ENCODE data around the gene NDUFB4. TPM values are rescaled to one million over a fixed set of nuclear protein-coding genes. Genes with fewer than 3 reads are reported as not detected.

The NDUFB4 gene
- total and polyA plus RNA-seq, 9 of the 15 experiments (the other 6 are each of a cell fraction or from before 2014, with no cell fraction given) = 124 to 670 (median 227) TPM

DNA sequence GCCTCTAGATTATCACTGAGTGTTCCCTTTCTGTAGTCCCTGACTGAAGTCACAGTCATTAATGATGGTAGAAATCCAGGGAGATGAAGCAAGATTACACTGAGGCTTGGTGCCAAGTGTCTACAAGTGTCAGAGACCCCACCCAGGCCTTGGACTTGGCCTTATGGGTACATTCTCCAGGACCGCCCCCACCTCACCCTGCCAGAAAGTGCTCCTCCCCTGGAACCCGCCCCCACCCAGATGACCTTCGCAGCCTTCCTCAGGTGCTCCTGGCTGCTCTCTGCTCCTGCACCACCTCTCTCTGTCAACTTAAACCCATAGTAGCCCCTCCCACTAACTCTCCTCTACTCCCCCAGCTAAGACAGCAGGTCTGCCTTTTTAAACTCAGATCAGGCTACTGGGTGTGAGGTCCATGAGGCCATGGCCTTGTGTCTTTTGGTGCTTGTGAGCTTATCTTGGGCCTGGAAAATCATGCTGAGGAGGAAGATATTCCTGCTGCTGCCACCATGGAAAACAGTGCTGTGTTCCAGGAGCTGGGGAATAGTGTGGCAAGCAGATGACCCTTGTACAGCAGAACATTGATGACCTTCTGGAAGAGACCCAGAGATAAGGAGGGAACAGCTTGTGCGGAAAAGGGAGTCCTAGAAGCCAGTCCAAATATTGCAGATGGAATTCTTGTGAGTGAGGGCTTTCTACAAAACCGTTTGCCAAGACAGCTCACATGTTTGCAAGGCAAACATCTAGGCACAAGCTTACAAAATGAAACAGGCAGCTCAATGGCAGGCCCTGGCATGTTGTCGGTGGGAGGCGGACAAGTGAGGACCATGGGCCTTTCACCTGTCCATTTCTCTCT, 40.3 kb upstream of the NDUFB4 start:
- H3K27ac ChIP-seq (ENCODE audit: extremely low read depth, low read depth, low read length) = no peak overlapping the region
- H3K4me2 ChIP-seq (ENCODE audit: insufficient read depth, low read length) = no peak overlapping the region
- ATAC-seq = no peak
- peaks cover 0 to 4% of the 10 kb centered on the region in 2 experiments; a peak in 2 of 5 replicates for H3K4me1 ChIP-seq (replicated peaks in 1 of 2; ENCODE audit: control insufficient read depth in 2 of 2, insufficient read depth in 2 of 2, low read length in 2 of 2)
- H3K27me3 ChIP-seq (ENCODE audit: control insufficient read depth in 2 of 2, insufficient read depth in 2 of 2, low read length in 2 of 2) = no peaks in the 10 kb centered on the region; a peak in 1 of 5 replicates
- in situ Hi-C loops (cut with MboI) = loop anchor here (10.0 kb wide), 1 partner anchor 101 kb away; the partner anchor contains the start of gene FSTL1
- H3K36me3 ChIP-seq (ENCODE audit: control insufficient read depth, insufficient read depth, low read length) = no peaks in the 10 kb centered on the region
- H3K9me1 ChIP-seq (ENCODE audit: control insufficient read depth, insufficient read depth, low read length) = no peaks in the 10 kb centered on the region
- no peak for DNase-seq (ENCODE audit: extremely low read depth in 1 of 4, low spot score in 3 of 4)
- ChIA-PET CTCF (ENCODE audit: low intra/inter-chr PET ratio) (interaction anchor here (0.5 kb wide), 1 partner anchor 287 kb away, joined by 3 read pairs; no protein-coding TSS in a partner anchor), POLR2A (interaction anchor here (0.6 kb wide), 1 partner anchor 84 kb away, joined by 3 read pairs; no protein-coding TSS in a partner anchor)
- FAIRE-seq = no peak
- no peaks in the 10 kb centered on the region for H3K9me3 ChIP-seq (replicated peaks; ENCODE audit: control insufficient read depth, insufficient read depth, low read depth, low read length)
- no peak overlapping the region for H2AFZ ChIP-seq (ENCODE audit: low read depth, low read length)
- H3K79me2 ChIP-seq (ENCODE audit: control insufficient read depth, insufficient read depth, low read length) = no peaks in the 10 kb centered on the region
- H4K20me1 ChIP-seq (replicated peaks; ENCODE audit: control insufficient read depth, insufficient read depth, low read length) = no peaks in the 10 kb centered on the region
- intact Hi-C loops (cut with micrococcal nuclease) = loop anchor here (10.0 kb wide), 1 partner anchor 461 kb away; the partner anchor contains the start of gene GSK3B
- no peak overlapping the region for H3K4me3 ChIP-seq
- 30% methylated on average over 7 of the region's 7 CpGs for WGBS (ENCODE audit: insufficient coverage, low coverage, missing lambda C conversion rate)
- no peak overlapping the region for H3K9ac ChIP-seq (ENCODE audit: insufficient read depth in 1 of 2, low read depth in 2 of 2, low read length in 2 of 2)
- no TSS peak for BruUV-seq (replicated peaks)
- TF ChIP-seq, protein P1, sequence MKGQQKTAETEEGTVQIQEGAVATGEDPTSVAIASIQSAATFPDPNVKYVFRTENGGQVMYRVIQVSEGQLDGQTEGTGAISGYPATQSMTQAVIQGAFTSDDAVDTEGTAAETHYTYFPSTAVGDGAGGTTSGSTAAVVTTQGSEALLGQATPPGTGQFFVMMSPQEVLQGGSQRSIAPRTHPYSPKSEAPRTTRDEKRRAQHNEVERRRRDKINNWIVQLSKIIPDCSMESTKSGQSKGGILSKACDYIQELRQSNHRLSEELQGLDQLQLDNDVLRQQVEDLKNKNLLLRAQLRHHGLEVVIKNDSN (CRISPR knock-in tag; IDR thresholded peaks at IDR 0.05) = no peak
- TF ChIP-seq MCM5 (IDR thresholded peaks at IDR 0.05; ENCODE audit: low read depth) = no peak
- TF ChIP-seq, protein P2, sequence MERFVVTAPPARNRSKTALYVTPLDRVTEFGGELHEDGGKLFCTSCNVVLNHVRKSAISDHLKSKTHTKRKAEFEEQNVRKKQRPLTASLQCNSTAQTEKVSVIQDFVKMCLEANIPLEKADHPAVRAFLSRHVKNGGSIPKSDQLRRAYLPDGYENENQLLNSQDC (CRISPR knock-in tag; IDR thresholded peaks at IDR 0.05) = no peak
- no peak for TF ChIP-seq HOXB6 (CRISPR knock-in tag; IDR thresholded peaks at IDR 0.05; ENCODE audit: borderline replicate concordance)
- no peak for TF ChIP-seq FOSL1 (tag; conservative IDR thresholded peaks at IDR 0.05)
- no peak for TF ChIP-seq SRF (CRISPR knock-in tag; IDR thresholded peaks at IDR 0.05)
- no peak for TF ChIP-seq FOXA1 (IDR thresholded peaks at IDR 0.05; ENCODE audit: borderline replicate concordance)
- TF ChIP-seq, protein P3, sequence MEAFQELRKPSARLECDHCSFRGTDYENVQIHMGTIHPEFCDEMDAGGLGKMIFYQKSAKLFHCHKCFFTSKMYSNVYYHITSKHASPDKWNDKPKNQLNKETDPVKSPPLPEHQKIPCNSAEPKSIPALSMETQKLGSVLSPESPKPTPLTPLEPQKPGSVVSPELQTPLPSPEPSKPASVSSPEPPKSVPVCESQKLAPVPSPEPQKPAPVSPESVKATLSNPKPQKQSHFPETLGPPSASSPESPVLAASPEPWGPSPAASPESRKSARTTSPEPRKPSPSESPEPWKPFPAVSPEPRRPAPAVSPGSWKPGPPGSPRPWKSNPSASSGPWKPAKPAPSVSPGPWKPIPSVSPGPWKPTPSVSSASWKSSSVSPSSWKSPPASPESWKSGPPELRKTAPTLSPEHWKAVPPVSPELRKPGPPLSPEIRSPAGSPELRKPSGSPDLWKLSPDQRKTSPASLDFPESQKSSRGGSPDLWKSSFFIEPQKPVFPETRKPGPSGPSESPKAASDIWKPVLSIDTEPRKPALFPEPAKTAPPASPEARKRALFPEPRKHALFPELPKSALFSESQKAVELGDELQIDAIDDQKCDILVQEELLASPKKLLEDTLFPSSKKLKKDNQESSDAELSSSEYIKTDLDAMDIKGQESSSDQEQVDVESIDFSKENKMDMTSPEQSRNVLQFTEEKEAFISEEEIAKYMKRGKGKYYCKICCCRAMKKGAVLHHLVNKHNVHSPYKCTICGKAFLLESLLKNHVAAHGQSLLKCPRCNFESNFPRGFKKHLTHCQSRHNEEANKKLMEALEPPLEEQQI (IDR thresholded peaks at IDR 0.05) = no peak
- TF ChIP-seq ZNF217 (CRISPR knock-in tag; IDR thresholded peaks at IDR 0.05) = no peak
- no peak for TF ChIP-seq RAD51 (IDR thresholded peaks at IDR 0.05; ENCODE audit: borderline replicate concordance, low read depth)
- no peak for TF ChIP-seq SIX5 (IDR thresholded peaks at IDR 0.05; ENCODE audit: borderline replicate concordance in 1 of 2, insufficient read depth in 1 of 2, low read depth in 1 of 2, low read length in 2 of 2)
- no peak for TF ChIP-seq TCF7L2 (IDR thresholded peaks at IDR 0.05; ENCODE audit: low read depth, low read length)
- no peak for TF ChIP-seq GABPB1 (CRISPR knock-in tag; IDR thresholded peaks at IDR 0.05)

Data from K562 (cell line).